Measurements from ENCODE around the gene PSMD7.

DNA sequence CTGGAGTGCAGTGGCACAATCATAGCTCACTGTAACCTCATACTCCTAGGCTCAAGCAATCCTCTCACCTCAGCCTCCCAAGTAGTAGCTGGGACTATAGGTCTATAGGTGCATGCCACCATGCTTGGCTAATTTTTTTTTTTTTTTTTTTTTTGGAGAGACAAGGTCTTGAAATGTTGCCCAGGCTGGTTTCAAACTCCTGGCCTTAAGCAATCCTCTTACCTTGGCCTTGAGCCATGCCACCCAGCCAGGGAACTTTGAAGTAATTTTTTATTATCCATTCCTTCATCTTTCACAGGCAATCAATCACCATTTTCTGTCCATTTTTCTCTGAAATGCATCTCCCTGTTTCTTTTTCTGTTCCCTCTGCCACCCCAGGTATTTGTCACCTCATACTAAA, 6.3 kb upstream of the PSMD7 start:
- TF ChIP-seq, protein P1, sequence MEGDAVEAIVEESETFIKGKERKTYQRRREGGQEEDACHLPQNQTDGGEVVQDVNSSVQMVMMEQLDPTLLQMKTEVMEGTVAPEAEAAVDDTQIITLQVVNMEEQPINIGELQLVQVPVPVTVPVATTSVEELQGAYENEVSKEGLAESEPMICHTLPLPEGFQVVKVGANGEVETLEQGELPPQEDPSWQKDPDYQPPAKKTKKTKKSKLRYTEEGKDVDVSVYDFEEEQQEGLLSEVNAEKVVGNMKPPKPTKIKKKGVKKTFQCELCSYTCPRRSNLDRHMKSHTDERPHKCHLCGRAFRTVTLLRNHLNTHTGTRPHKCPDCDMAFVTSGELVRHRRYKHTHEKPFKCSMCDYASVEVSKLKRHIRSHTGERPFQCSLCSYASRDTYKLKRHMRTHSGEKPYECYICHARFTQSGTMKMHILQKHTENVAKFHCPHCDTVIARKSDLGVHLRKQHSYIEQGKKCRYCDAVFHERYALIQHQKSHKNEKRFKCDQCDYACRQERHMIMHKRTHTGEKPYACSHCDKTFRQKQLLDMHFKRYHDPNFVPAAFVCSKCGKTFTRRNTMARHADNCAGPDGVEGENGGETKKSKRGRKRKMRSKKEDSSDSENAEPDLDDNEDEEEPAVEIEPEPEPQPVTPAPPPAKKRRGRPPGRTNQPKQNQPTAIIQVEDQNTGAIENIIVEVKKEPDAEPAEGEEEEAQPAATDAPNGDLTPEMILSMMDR (conservative IDR thresholded peaks at IDR 0.05; ENCODE audit: low read depth in 2 of 2) = no peak
- no peak for TF ChIP-seq POLR2AphosphoS5 (IDR thresholded peaks at IDR 0.05; ENCODE audit: low read depth)

Measured in GM23338 (cell line).